Left renal pelvis (tissue), 4 donors: ENCODE data around the gene WDR59. TPM values are rescaled to one million over a fixed set of nuclear protein-coding genes. Genes with fewer than 3 reads are reported as not detected.

ENCODE experiments used
- polyA plus RNA-seq, 4 donors: library from polyadenylated mRNA; unstranded; fragments of 120-200 nt; gene quantifications; one replicate each; pipeline ENCODE4 v1.2.1, GENCODE V29; 2013; ENCODE audit not compliant: insufficient read length in 4 of 4

The WDR59 gene
- polyA plus RNA-seq, 4 donors: 63.1 to 121 (median 84.6) TPM

Other genes starting within 250 kb of the WDR59 start
- 1 to 10 TPM in 3 of 4 donors, under 1 TPM in 1; 0.15 to 5.9 (median 4.1) TPM for gene FA2H, start 210.3 kb downstream of the WDR59 start, polyA plus RNA-seq
- 10 to 100 TPM; 31.8 to 43.9 (median 35.1) TPM for gene ZNRF1, start 13.9 kb upstream of the WDR59 start, polyA plus RNA-seq
- gene LDHD, start 131.7 kb upstream of the WDR59 start, polyA plus RNA-seq: 1 to 10 TPM; 1.0 to 7.5 (median 5.3) TPM
- 10 to 100 TPM; 21.4 to 33.9 (median 28.3) TPM for gene ZFP1, start 163.4 kb upstream of the WDR59 start, polyA plus RNA-seq
- under 1 TPM in 1 of 4 donors, not detected in 3; 0.09 TPM for gene CTRB2, start 222.0 kb upstream of the WDR59 start, polyA plus RNA-seq
- under 1 TPM in 2 of 4 donors, not detected in 2; 0.11 to 0.15 TPM for gene CTRB1, start 233.9 kb upstream of the WDR59 start, polyA plus RNA-seq